Nephron (organoid): ENCODE data around the gene TEKT4.
A peak's percentile ranks its signal among the peaks of the same experiment; 100 is the strongest.
"Not testable (repeated sequence)": the region's sequence is repeated elsewhere in the genome, so short reads cannot be mapped to it uniquely, and the experiment has no call there.

ENCODE experiments used
- H3K27ac Mint-ChIP-seq, 3 experiments: 2 replicates each; pipeline ENCODE4 v1.8.0; 2020; ENCODE audit warnings: mixed read lengths in 3 of 3, mild to moderate bottlenecking in 2 of 3, moderate library complexity in 1 of 3
- H3K27me3 Mint-ChIP-seq: 2 replicates; pipeline ENCODE4 v1.8.0; 2021; ENCODE audit warnings: low read depth, mild to moderate bottlenecking, moderate library complexity, mixed read lengths
- H3K36me3 Mint-ChIP-seq: 2 replicates; pipeline ENCODE4 v1.8.0; 2020; ENCODE audit warnings: low read depth, mixed read lengths
- H3K4me1 Mint-ChIP-seq: 2 replicates; pipeline ENCODE4 v1.8.0; 2020; ENCODE audit warnings: mixed read lengths
- H3K4me3 Mint-ChIP-seq, 3 experiments: 2 replicates each; pipeline ENCODE4 v1.8.0; 2020; ENCODE audit warnings: mild to moderate bottlenecking in 3 of 3, mixed read lengths in 3 of 3, moderate library complexity in 2 of 3
- H3K9me3 Mint-ChIP-seq: 2 replicates; pipeline ENCODE4 v1.8.0; 2020; ENCODE audit warnings: mixed read lengths
- TF ChIP-seq, protein P1 (sequence below), 3 experiments: fragments of 200-600 bp; sonication (generic); IDR thresholded peaks; one replicate each; pipeline ENCODE4 v1.5.0; 2021; ENCODE audit warnings: antibody characterized with exemption in 3 of 3; ENCODE audit not compliant: unreplicated experiment in 3 of 3

TEKT4 gene, protein sequence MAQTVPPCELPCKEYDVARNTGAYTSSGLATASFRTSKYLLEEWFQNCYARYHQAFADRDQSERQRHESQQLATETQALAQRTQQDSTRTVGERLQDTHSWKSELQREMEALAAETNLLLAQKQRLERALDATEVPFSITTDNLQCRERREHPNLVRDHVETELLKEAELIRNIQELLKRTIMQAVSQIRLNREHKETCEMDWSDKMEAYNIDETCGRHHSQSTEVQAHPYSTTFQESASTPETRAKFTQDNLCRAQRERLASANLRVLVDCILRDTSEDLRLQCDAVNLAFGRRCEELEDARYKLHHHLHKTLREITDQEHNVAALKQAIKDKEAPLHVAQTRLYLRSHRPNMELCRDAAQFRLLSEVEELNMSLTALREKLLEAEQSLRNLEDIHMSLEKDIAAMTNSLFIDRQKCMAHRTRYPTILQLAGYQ

DNA sequence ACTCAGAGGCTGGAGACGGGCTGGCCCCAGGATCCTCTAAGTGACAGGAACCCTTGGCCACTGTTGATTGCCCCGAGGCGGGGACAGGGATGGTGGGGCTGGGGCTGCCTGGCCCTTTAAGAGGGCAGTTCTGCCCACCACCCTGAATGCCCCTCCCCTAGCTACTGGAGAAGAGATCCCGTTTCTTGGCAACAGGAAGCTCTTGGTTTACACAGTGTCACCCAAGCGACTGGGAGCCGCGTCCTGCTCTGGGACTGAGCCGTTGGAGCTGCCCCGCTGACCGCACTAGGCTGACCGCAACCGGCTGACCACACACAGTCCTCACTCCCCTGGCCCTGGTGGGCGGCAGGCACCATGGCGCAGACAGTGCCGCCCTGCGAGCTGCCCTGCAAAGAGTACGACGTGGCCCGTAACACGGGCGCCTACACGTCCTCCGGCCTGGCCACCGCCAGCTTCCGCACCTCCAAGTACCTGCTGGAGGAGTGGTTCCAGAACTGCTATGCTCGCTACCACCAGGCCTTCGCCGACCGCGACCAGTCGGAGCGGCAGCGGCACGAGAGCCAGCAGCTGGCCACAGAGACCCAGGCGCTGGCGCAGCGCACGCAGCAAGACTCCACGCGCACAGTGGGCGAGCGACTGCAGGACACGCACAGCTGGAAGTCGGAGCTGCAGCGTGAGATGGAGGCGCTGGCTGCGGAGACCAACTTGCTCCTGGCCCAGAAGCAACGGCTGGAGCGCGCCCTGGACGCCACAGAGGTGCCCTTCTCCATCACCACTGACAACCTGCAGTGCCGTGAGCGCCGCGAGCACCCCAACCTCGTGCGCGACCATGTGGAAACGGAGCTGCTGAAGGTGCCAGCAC is at the start of gene TEKT4:
TEKT4 (plus strand) TSS at position 205 of the 862 bp plus-strand sequence; CDS start at position 355, 150 bp downstream.
- Mint-ChIP-seq H3K4me3 (peak within 1 kb of the TSS; percentile 58 to 68 (median 66)), H3K9me3 (no peaks in the 10 kb centered on the region), H3K36me3 (no peaks in the 10 kb centered on the region), H3K4me1 (no peaks in the 10 kb centered on the region), H3K27ac (no peak within 1 kb of the TSS), H3K27me3 (peaks cover 53% of the 10 kb centered on the region)
- TF ChIP-seq, protein P1, sequence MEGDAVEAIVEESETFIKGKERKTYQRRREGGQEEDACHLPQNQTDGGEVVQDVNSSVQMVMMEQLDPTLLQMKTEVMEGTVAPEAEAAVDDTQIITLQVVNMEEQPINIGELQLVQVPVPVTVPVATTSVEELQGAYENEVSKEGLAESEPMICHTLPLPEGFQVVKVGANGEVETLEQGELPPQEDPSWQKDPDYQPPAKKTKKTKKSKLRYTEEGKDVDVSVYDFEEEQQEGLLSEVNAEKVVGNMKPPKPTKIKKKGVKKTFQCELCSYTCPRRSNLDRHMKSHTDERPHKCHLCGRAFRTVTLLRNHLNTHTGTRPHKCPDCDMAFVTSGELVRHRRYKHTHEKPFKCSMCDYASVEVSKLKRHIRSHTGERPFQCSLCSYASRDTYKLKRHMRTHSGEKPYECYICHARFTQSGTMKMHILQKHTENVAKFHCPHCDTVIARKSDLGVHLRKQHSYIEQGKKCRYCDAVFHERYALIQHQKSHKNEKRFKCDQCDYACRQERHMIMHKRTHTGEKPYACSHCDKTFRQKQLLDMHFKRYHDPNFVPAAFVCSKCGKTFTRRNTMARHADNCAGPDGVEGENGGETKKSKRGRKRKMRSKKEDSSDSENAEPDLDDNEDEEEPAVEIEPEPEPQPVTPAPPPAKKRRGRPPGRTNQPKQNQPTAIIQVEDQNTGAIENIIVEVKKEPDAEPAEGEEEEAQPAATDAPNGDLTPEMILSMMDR (IDR thresholded peaks at IDR 0.05; ENCODE audit: unreplicated experiment in 3 of 3) = no peak

DNA sequence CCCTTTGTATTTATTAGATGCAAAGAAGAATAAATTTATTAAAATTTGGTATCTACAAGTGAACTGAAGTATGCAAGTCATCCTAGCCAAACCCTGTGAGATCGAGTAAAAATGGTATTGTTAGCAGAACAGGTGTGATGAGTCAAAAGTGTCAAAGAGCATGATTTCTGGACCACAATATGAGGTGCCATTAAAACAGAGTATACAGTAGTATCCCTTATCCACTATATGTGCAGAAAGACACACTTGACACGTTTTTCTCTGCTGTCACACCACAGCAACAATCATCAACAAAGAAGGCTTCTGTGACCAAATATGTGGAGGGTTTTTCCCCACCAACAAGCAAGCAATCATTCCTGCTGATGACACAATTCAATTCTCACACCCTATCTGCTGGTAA is 32.0 kb upstream of the TEKT4 start:
- not testable (repeated sequence) for H3K4me1 Mint-ChIP-seq, H3K9me3 Mint-ChIP-seq, H3K27me3 Mint-ChIP-seq, H3K36me3 Mint-ChIP-seq, H3K27ac Mint-ChIP-seq, H3K4me3 Mint-ChIP-seq

DNA sequence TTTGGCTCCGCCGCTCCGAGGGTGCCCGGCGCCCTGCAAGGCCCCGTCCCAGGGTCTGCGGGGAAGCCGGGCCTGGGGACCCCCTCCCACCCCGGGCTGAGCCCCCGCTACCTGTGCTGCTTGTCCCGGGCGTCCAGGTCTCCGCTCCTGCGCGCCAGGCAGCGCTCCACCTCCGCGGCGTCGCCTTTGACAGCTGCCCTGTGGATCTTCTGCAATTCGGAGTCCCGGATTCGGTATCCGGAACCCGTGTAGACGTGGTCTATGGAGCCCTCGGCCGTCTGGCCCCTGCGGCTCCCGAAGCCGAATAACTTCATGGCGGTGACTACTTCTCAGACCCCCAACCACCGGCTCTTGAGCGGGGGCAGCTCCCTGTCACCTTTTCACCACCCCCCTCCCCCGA is 14.4 kb upstream of the TEKT4 start:
- Mint-ChIP-seq H3K27me3 (peaks cover 71% of the 10 kb centered on the region), H3K4me3 (peak overlapping the region; percentile 44 to 82 (median 64))
- H3K36me3 Mint-ChIP-seq, H3K9me3 Mint-ChIP-seq, H3K27ac Mint-ChIP-seq, H3K4me1 Mint-ChIP-seq: not testable (repeated sequence)

DNA sequence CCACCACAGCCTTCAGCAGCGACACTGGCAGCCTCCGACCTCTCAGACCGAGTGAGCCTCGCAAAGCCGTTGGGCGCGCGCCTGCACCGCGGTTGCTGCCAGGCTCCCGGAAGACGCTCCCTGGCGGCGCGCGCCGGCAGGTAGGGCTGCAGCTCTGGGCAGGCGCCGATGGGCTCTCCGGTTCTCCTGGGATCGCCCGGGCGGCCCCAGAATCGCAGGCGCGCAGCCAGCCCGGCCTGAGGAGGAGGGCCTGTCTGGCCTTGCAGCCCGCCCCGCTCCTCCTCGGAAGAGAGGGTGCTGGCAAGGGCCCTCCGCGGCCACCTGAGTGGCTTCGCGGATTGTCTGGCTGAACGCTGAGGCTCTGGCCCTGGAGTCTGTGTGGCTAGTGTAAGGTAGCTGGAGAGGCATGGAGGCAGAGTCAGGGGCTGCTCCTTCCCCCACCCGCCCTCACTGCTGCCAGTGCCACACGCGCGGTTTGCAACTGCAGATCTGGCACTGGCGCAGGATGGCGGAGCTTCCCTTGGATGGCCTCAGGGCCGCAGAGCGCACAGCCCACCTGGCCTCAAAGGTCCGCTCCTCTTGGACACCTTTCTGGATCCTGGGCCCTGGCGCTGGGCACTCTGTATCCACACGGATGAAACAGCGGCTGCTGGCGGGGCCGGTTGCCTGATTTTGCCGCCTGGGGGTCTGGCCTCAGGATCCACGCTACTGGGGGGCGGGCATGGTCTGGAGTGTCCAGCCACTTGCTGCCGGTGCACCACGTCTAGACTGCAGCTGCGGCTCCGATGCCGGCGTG is 13.7 kb upstream of the TEKT4 start:
- not testable (repeated sequence) for H3K27ac Mint-ChIP-seq

DNA sequence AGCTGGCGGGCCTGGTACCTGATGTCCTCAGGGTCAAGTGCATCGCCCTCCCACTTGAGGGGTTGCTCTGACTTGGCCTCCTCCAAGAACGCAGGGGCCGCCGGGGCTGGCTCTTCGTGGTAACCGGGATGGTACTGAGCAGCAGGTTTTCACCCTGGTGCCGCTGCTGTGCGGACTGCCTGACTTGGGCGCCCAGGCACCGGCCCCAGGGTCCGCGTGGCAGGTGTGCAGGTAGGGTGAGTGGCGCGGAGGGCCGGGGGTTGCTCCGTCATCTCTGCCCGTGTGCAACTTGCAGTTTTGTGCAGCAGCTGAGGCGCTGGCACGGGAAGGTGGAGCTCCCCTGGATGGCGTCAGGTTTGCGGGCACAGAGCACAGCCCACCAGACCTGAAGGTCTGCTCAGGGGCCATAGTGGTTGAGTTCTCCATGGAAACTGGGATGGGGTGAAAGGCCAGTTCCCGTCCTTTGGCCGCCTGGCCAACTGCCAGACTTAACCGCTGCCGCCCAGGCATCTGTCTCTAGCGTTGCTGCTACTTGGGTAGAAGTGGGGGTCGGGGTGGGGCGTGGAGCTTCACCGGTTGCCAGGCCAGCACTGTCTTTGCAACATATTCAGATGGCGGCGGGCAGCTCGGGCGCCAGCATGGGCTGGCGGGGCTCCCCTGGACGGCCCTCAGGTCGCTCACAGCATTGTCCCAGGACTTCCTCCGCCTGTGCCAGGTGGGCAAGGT is 12.9 kb upstream of the TEKT4 start:
- not testable (repeated sequence) for H3K4me3 Mint-ChIP-seq, H3K36me3 Mint-ChIP-seq, H3K9me3 Mint-ChIP-seq, H3K4me1 Mint-ChIP-seq, H3K27ac Mint-ChIP-seq
- H3K27me3 Mint-ChIP-seq = peaks cover 78% of the 10 kb centered on the region

More for the DNA sequence above, 13.7 kb upstream of the TEKT4 start:
- not testable (repeated sequence) for H3K4me1 Mint-ChIP-seq, H3K9me3 Mint-ChIP-seq, H3K36me3 Mint-ChIP-seq
- H3K4me3 Mint-ChIP-seq = peak overlapping the region; percentile 44 to 82 (median 64)
- H3K27me3 Mint-ChIP-seq = peaks cover 73% of the 10 kb centered on the region

DNA sequence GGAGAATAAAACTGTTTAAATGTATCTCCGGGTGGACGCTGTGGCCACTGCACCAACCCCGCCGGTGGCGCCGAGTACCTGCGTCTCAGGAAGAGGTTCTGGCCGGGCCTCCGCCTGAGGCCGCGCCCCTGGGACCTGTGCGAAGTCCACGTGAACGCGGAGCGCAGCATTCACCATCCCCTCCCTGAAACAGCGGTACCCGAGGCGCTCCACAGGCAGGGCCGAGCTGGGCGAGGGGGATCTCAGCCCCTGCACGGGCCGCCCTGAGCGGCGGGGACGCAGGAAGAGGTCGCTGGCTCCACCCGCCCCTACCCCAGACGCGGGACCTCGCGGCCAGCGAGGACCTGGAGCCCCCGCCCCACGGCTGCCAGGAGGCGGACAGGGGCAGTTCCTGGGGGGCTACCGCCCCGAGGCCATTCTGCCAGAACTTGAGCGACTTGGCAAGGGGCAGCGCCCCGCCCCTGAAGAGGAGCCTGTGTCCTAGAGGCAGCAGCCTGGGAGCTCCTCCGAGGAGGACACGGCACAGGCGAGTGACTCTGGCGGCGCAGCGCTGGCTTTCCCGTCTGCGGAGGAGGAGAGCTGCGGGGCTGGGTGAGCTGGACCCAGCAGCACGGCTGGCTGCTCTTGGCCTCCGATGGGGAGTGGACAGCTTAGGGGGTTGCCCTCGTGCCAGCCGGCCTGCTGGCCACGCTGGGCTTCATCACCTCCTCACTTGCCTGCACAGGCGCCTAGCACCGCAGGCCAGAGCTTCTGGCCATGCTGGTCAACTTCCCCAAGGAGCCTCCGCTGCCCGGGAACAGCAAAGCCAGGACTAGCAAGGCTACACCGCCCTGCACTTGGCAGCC is 9.7 kb upstream of the TEKT4 start:
- no peaks in the 10 kb centered on the region for H3K36me3 Mint-ChIP-seq
- H3K9me3 Mint-ChIP-seq = no peaks in the 10 kb centered on the region
- peaks cover 92% of the 10 kb centered on the region for H3K27me3 Mint-ChIP-seq
- TF ChIP-seq, protein P1 (IDR thresholded peaks at IDR 0.05; ENCODE audit: unreplicated experiment in 3 of 3) = no peak
- no peaks in the 10 kb centered on the region for H3K4me1 Mint-ChIP-seq
- H3K27ac Mint-ChIP-seq = no peak overlapping the region
- H3K4me3 Mint-ChIP-seq = no peak overlapping the region

DNA sequence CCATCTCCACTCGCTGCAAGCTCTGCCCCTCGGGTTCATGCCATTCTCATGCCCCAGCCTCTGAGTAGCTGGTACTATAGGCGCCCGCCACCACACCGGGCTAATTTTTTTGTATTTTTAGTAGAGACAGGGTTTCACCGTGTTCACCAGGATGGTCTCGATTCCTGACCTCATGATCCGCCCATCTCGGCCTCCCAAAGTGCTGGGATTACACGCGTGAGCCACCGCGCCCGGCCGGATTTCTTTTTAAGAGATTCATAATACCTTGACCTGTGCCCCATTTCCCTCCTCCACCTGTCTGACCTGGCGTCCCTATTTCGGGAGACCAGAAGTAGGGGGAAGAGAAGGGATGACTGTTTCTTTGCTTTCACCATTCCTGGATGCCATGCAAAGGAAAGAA is 8.3 kb upstream of the TEKT4 start:
- peaks cover 92% of the 10 kb centered on the region for H3K27me3 Mint-ChIP-seq
- not testable (repeated sequence) for H3K9me3 Mint-ChIP-seq, H3K4me1 Mint-ChIP-seq, H3K36me3 Mint-ChIP-seq, H3K27ac Mint-ChIP-seq, H3K4me3 Mint-ChIP-seq
